NCI-H2196 (cell line): ENCODE results near the gene PPM1M.

Experiments used
- DNase-seq: peaks from one replicate; lab custom pipeline; 2025; ENCODE audit not compliant: unreplicated experiment; lab: John Stamatoyannopoulos, UW

The PPM1M gene

DNA sequence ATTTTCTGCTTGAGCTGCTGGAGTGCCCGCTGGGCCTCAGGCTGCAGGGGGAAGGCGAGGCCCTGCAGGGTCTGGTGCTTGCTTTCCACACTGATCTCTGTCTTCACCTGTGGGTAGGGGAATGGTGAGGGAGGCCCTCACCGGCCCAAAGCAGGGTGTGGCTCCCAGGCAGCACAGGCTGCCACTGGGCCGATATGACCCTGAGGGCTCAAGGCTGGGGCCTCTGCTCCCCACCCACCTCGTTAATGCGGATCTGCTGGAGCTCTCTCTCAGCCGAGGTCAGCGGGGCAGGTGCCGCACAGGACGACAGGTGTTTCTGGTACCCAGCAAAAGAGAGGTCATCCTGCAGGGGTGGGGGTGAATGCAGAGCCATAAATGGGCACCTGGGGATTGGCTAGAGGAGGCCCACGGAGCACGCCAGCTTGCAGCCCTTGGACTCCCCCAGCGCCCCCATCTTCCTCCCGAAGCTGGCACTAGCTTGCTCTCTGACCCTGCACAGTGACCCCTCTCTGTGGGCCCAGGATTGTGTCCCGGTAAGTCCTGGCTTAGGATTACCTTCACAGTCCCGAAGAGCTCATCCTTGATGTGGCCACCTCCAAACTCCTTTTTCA lies 14.6 kb upstream of the PPM1M start:
- DNase-seq: no peak

GRCh38 chr3:52231502-52232278 lies 13.9 kb upstream of the PPM1M start:
- DNase-seq: peak; percentile 60

DNA sequence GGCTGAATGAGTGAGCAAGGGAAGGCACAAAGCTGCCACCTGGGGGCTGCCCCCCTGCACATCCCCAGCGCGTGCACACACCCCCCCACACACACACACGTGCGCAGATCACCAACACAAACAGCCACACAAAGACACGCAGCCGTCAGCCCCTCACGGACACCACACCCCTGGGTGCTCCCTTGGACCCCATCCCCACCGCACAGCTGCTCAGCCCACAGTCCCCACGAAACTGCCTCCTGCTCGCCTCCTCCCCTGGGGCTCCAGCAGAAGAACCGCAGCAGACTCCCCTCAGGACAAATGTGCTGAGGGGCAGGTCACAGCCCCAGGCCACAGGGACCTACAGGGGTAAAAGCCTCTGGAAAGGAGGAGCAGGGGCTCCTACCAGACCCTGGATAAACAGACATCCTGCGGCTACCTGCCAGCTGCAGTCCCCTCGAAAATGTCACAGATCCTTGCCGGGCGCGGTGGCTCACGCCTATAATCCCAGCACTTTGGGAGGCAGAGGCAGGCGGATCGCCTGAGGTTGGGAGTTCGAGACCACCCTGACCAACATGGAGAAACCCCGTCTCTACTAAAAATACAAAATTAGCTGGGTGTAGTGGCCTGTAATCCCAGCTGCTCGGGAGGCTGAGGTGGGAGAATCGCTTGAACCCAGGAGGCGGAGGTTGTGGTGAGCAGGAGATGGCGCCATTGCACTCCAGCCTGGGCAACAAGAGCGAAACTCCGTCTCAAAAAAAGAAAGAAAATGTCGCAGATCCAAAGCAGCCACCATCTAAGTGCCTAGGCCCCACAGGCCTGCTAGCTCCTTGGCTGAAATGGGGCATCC lies 13.1 kb upstream of the PPM1M start:
- DNase-seq: no peak

DNA sequence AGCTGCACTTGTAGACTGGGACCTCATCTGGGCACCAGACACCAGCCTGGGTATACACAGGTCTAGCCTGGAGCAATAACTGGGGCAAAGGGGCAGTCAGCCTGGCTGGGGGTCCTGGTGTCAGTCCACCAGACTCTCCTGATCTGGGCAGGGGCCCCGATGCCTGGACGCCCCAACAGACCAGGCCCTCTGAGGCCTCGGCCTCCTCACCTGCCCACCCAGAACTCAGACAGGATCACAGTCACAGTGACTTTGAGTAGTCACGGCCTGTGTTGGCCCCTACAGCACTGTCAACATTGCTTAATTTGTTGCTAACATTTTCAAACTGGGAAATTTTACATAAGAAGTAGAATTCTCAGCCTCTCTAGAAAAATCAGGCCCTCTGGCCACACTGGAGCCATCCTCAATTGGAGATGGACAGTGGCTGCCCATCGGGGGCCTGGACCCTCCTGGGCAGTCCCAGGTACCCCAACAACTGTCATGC lies 12.4 kb upstream of the PPM1M start:
- no peak for DNase-seq

GRCh38 chr3:52233968-52234367 lies 11.6 kb upstream of the PPM1M start:
- DNase-seq: no peak

GRCh38 chr3:52234516-52235447 lies 10.8 kb upstream of the PPM1M start:
- DNase-seq: no peak

DNA sequence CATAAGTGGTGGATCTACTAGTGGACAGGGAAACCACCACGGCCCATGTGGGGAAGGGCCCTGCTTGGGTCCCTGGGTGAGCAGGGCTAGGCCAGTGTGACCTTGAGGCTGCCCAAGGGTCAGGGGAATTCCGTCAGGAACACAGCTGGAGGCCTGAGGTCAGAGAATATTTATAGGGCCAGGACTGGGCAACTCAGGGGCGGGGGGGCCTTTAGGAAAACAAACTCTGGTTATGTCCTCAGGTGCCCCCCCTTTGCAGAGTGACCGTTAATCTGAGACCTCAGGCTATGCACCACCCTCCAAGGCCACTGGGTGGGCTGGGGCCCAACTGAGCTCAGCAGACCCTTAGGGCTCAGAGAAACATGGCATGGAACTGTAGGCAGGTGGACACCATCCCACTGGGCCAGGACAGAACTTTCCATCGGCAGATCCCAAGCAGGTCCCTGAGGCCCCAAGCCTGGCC lies 9.1 kb upstream of the PPM1M start:
- no peak for DNase-seq

- DNase-seq: peak; percentile 24
Observed at GRCh38 chr3:52237006-52237656, 8.4 kb upstream of the PPM1M start.

GRCh38 chr3:52237657-52238172 lies 7.8 kb upstream of the PPM1M start:
- DNase-seq: peak; percentile 58

GRCh38 chr3:52238193-52238760 lies 7.3 kb upstream of the PPM1M start:
- DNase-seq: no peak

- DNase-seq: peak; percentile 55
Observed at GRCh38 chr3:52238761-52239701, 6.5 kb upstream of the PPM1M start, which contains the start of gene TWF2. TSS of gene TWF2 (minus strand) at chr3:52239158. CDS start at chr3:52239016, 142 bp downstream.

- peak; percentile 54 for DNase-seq
Observed at GRCh38 chr3:52240059-52240885, 5.3 kb upstream of the PPM1M start.

DNA sequence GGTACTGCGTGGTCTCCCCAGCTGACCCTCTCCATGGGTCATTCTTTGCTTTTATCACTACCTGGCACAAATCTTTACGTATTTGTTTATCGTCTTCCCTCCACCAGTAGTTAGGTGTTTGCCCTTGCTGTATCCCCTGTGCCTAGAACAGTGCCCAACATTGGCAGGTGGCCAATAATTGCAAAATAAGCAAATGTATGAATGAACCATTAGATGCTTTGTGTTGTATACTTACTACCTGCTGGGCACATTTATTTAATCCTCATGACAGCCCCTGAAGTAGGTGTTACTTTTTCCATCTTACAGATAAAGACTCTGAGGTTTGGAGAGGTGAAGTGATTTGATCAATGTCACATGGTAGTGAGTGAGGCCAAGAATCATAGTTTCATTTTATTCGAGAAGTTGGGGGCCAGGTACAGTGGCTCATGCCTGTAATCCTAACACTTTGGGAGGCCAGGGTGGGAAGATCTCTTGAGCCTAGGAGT lies 4.6 kb upstream of the PPM1M start:
- no peak for DNase-seq

DNA sequence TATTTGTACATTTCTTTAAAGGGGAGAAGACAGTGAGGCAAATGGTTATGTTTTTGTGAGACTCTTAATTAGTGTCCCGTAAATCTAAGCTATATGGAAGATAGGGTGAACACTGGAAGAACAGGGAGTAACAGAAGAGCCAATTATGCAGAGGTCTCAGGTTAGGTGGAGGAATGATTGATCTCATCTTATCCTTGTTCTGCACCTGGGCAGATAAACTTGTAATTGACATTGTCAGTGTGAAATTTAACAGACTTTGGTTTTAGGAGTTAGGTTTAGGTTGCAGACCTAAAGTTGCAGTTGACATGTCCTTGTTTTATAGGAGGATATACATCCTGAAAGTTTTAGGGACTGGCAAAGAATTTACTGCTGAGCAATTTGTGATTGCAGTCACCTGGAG lies 3.5 kb upstream of the PPM1M start:
- DNase-seq: no peak

DNA sequence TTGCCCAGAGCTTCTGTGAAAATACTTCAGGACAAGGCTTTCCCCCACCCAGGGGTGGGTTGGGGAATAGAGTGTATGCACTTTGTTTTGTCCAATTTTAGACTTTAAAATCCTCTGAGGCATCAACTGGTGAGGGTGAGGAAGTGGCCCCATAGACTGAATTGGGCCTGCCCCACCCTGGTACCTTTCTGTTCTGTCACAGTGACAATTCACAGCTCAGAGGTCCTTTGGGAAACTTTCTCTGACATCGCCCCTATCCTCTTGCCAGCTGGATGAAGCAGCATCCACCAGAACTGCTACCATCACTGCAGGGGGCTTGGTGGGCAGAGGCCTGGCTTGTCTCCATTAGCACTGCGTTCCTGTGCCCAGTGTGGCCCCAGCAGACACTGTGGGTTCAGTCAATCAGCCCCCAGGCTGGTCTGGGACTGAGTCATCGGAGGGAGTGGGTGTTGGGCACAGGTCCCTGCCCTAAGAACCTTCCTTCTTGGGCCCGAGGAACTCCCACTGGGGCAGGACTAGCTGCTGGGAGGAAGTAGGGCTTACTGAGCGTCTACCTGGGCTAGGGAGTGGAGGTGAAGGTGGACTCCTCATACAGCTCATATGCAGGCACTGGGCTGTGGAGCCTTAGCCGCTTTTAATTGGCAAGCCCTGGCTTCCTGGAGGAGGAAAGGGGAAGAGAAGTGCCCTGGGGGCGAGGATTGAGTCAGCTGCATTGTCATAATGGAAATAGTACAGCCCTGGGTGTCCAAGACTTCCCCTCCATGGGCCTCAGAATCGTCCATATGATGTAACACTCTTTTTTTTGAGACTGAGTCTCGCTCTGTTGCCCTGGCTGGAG lies 1.5 kb upstream of the PPM1M start:
- DNase-seq: no peak

- DNase-seq: no peak
Observed at GRCh38 chr3:52246264-52246620, 683 bp downstream of the PPM1M start.
